Skeletal muscle tissue (tissue), 4 donors: Measurements from ENCODE around the gene MARS1. TPM values are rescaled to one million over a fixed set of nuclear protein-coding genes. Genes with fewer than 3 reads are reported as not detected.

Experiments used
- H3K27ac ChIP-seq: one replicate; pipeline ENCODE4 v1.7.0; 2013; ENCODE audit warnings: mild to moderate bottlenecking, low read depth, low read length, inconsistent platforms
- H3K27me3 ChIP-seq, 3 donors: one replicate each; pipeline ENCODE4 v1.7.0; 2013; ENCODE audit warnings: low read length in 3 of 3; ENCODE audit not compliant: control insufficient read depth in 3 of 3, insufficient read depth in 3 of 3
- H3K36me3 ChIP-seq, 3 donors: one replicate each; pipeline ENCODE4 v1.7.0; 2013; ENCODE audit warnings: low read length in 3 of 3; ENCODE audit not compliant: control insufficient read depth in 3 of 3, insufficient read depth in 3 of 3
- H3K4me1 ChIP-seq, 3 donors: one replicate each; pipeline ENCODE4 v1.7.0; 2013; ENCODE audit warnings: low read length in 3 of 3, mild to moderate bottlenecking in 3 of 3; ENCODE audit not compliant: control insufficient read depth in 3 of 3, insufficient read depth in 3 of 3
- H3K4me3 ChIP-seq, 3 donors: one replicate each; pipeline ENCODE4 v1.7.0; 2013; ENCODE audit warnings: low read length in 3 of 3
- H3K9ac ChIP-seq, 3 donors: one replicate each; pipeline ENCODE4 v1.7.0; 2013; ENCODE audit warnings: low read length in 3 of 3, mild to moderate bottlenecking in 3 of 3, moderate library complexity in 2 of 3, low read depth in 1 of 3
- H3K9me3 ChIP-seq, 3 donors: one replicate each; pipeline ENCODE4 v1.7.0; 2013; ENCODE audit warnings: low read length in 3 of 3; ENCODE audit not compliant: control insufficient read depth in 3 of 3
- total RNA-seq: library from RNA; depleted of rRNA; stranded (reverse); fragments of >200 nt; gene quantifications from one replicate; pipeline ENCODE4 v1.2.3, GENCODE V29; 2014
- donor health status: Osteomylitis.

The MARS1 gene
- total RNA-seq, 1 donor from 2014 or later: 68.4 TPM

DNA sequence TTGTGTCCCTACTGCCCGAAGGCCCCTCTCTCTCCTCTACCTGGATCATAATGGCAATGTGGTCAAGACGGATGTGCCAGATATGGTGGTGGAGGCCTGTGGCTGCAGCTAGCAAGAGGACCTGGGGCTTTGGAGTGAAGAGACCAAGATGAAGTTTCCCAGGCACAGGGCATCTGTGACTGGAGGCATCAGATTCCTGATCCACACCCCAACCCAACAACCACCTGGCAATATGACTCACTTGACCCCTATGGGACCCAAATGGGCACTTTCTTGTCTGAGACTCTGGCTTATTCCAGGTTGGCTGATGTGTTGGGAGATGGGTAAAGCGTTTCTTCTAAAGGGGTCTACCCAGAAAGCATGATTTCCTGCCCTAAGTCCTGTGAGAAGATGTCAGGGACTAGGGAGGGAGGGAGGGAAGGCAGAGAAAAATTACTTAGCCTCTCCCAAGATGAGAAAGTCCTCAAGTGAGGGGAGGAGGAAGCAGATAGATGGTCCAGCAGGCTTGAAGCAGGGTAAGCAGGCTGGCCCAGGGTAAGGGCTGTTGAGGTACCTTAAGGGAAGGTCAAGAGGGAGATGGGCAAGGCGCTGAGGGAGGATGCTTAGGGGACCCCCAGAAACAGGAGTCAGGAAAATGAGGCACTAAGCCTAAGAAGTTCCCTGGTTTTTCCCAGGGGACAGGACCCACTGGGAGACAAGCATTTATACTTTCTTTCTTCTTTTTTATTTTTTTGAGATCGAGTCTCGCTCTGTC, 31.0 kb upstream of the MARS1 start:
- Histone ChIP-seq H3K9me3 (no peaks in the 10 kb centered on the region), H3K4me3 (peak overlapping the region in 2 of 3 donors; percentile 53 to 77), H3K9ac (peak overlapping the region in 1 of 3 donors; percentile 86), H3K27ac (no peak overlapping the region), H3K27me3 (peaks cover 6 to 13% (median 6%) of the 10 kb centered on the region in 3 donors), H3K4me1 (peaks cover 51 to 69% (median 59%) of the 10 kb centered on the region in 3 donors), H3K36me3 (no peaks in the 10 kb centered on the region)

DNA sequence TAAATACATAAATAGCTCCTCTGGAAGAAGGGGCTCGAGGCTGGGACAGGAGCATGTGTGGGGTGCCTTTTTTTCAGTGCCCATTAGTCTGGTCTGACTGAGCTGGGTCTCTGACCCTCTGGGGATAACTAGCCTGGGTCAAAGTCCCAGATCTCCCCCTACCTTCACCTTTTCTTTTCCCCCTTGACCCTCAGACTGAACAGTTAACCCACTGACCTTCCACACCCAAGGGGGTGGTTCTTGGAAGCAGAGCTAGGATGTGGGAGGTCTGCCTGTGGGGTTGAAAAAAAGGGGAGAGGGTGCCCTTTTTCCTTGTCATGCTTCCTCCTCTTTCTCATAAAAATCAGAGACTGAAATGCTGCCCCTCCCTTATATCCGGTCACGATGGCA, 29.2 kb upstream of the MARS1 start:
- Histone ChIP-seq H3K36me3 (no peaks in the 10 kb centered on the region), H3K9ac (peak overlapping the region; percentile 75 to 84 (median 79)), H3K4me3 (peak overlapping the region; percentile 91 to 92 (median 92)), H3K27me3 (peaks cover 6 to 16% (median 6%) of the 10 kb centered on the region in 3 donors), H3K9me3 (no peaks in the 10 kb centered on the region), H3K27ac (peak overlapping the region; percentile 34), H3K4me1 (peaks cover 45 to 63% (median 55%) of the 10 kb centered on the region in 3 donors)

DNA sequence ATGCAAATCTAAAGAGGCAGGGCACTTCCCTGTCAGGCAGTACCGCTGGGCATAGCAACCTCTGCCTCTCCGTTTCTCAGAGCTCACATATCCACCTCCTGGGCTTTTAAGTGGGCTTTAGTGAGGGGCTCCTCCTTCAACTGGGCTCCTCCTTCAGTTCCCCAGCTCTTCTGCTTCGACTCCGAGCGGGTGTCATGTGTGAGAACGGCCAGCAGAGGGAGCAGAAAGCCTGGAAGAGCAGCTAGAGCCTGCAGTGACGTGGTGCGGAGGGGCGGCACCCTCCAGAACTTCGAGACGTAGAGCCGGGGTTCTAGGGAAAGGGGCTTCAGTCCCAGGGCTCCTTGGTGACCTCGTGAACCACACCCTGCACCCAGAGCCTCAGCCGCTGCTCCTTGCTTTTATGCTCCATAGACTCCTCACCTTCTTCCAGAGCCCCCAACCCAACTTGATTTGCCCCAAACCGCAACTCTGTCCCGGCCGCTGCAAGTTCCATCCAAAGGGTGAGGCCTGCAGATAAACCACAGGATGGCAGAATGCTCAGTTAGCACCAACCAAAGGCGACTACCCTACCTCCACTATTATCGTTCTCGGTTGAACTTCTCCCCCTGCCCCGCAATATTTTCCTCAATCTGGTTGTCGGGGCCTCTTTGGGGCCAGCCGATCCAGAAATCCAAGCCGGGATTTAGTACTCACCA, 28.7 kb upstream of the MARS1 start:
- peaks cover 45 to 60% (median 55%) of the 10 kb centered on the region in 3 donors for H3K4me1 ChIP-seq
- peak overlapping the region; percentile 91 to 92 (median 92) for H3K4me3 ChIP-seq
- H3K36me3 ChIP-seq: no peaks in the 10 kb centered on the region
- no peaks in the 10 kb centered on the region for H3K9me3 ChIP-seq
- peak overlapping the region; percentile 75 to 84 (median 79) for H3K9ac ChIP-seq
- H3K27me3 ChIP-seq: peaks cover 6 to 16% (median 6%) of the 10 kb centered on the region in 3 donors
- peak overlapping the region; percentile 34 for H3K27ac ChIP-seq

DNA sequence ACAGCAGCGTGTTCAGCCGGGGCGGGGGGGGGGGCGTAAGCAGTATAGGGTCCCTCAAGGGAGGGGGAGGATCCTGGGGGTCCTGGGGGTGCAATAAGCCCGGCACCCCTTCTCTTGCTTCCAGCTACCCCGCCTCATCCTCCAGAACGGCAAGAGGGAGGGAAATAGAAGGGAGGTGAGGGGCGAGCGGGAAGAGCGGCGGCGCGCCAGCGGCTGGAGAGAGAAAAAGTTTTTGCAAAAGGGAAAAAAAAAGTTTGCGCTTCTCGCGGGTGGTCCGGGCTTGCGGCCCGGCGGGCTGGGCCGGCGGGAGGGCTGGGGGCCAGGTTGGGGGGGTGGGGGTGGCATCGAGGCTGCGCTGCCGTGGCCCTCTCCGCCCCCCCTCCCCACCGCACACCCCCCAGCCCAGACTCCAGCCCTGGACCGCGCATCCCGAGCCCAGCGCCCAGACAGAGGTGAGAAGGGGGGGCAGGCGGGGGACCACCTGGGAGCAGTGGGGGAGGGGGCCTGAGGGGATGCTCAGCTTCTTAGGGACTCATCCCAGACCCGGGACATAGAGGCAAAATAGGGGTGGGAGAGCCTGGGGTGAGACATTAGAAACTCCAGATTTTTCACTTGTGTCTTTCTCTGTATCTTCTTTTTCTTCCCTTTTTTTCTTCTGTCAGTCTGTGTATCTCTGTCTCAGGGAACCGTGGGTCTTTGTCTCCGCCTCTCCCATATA, 28.0 kb upstream of the MARS1 start, which contains the start of gene GLI1:
Gene GLI1, plus strand, starts transcription at position 36 of the 718 bp plus-strand sequence. CDS start 3,907 bp downstream, outside the sequence.
- peaks cover 43 to 54% (median 49%) of the 10 kb centered on the region in 3 donors for H3K4me1 ChIP-seq
- peaks cover 6 to 16% (median 10%) of the 10 kb centered on the region in 3 donors for H3K27me3 ChIP-seq
- H3K36me3 ChIP-seq: no peaks in the 10 kb centered on the region
- peak within 1 kb of the TSS; percentile 91 to 92 (median 92) for H3K4me3 ChIP-seq
- H3K27ac ChIP-seq: peak within 1 kb of the TSS; percentile 34
- H3K9me3 ChIP-seq: no peaks in the 10 kb centered on the region
- H3K9ac ChIP-seq: peak within 1 kb of the TSS; percentile 75 to 84 (median 79)

DNA sequence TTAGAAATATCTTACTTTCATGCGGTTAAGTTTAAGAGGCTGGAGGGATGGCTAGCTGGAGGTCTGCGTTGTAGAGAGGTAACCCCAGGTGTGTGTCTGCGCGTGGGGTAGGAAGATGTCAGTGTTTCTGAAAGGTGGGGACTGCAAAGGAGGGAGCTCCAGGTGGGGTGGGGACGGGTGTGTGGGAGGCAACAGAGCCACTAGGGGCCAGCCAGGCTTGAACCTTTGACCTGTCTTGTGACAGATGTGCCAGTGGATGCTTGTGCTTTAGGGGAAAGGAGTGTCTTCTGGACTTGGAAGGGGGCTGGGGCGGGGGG, 27.4 kb upstream of the MARS1 start:
- H3K9ac ChIP-seq: no peak overlapping the region
- peaks cover 6 to 20% (median 10%) of the 10 kb centered on the region in 3 donors for H3K27me3 ChIP-seq
- H3K9me3 ChIP-seq: no peaks in the 10 kb centered on the region
- H3K4me1 ChIP-seq: peaks cover 37 to 48% (median 44%) of the 10 kb centered on the region in 3 donors
- no peak overlapping the region for H3K27ac ChIP-seq
- peak overlapping the region; percentile 5 to 36 (median 30) for H3K4me3 ChIP-seq
- H3K36me3 ChIP-seq: no peaks in the 10 kb centered on the region

DNA sequence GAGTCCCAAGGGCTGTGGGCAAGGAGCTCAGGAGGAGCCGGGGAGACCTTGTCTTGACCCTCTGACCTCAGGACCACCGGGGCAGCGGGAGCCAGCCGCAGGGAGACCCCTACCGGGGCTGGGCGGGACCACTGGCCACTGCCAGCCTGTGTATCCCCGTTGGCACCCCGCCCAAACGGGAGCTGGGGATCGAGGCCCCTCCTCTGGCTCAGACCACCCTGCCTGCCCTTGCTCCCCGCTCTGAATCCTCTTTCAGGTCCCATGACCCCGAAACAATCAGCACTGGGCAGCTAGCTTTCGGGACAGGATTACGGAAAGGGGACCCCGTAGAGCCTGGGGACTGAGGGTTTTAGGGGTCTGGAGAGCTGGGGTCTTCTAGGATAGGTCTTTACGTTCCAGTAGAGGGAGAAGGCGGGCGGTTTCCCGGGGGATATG, 27.0 kb upstream of the MARS1 start:
- Histone ChIP-seq H3K36me3 (no peaks in the 10 kb centered on the region), H3K9me3 (no peaks in the 10 kb centered on the region), H3K27me3 (peaks cover 6 to 23% (median 10%) of the 10 kb centered on the region in 3 donors), H3K4me1 (peaks cover 33 to 44% (median 39%) of the 10 kb centered on the region in 3 donors), H3K9ac (peak overlapping the region in 2 of 3 donors; percentile 32 to 57), H3K4me3 (peak overlapping the region; percentile 20 to 60 (median 58)), H3K27ac (no peak overlapping the region)

DNA sequence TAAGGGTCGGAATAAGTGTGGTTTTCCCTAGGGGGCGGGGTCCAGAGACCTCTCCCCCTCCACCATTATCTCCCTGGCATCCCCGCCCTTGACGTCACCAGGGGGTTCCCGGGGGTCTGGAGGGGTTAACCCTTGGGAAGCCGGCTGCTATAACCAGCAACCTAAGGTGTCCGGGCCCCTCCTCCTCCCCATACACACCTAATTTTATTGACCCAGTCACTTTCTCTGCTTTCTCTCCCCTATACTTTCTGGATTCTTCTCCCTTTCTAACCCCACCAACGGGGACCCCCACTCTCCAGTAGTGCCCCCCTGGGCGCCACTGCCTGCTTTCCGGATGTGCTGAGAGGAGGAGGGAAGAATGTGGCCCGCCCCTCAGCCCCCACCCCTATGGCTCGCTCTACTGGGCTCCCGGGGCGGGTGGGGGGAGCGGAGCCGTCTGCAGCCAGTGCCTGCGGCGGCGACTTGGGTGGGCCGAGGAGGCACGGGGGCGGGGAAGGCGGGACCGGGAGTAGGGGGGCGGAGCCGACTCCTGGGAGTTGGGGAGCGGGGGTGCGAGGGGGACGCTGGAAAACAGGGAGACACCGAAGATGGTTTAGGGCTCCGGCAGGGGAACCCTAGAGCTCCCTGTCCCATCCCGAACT, 26.5 kb upstream of the MARS1 start:
- Histone ChIP-seq H3K9ac (peak overlapping the region in 2 of 3 donors; percentile 57 to 62), H3K4me3 (peak overlapping the region; percentile 69 to 83 (median 77)), H3K27ac (peak overlapping the region; percentile 51), H3K27me3 (peaks cover 6 to 23% (median 10%) of the 10 kb centered on the region in 3 donors), H3K36me3 (no peaks in the 10 kb centered on the region), H3K4me1 (peaks cover 32 to 39% (median 34%) of the 10 kb centered on the region in 3 donors), H3K9me3 (no peaks in the 10 kb centered on the region)

DNA sequence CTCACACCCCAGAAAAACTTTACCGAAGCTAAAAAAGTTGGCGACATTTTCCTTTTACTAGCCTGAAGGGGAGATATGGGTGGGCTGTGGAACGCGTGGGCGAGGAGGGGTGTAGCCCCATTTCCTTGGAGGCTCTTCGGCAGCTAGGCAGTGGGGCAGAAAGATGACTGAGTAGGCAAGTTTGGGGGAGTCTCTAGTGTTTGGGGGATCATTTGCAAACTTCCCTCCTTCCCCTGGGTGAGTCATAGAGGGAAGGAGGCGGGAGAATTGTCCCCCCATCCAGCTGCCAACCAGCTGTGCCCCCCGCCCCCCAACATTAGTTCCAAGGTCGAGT, 26.0 kb upstream of the MARS1 start:
- H3K27ac ChIP-seq: peak overlapping the region; percentile 51
- H3K9me3 ChIP-seq: no peaks in the 10 kb centered on the region
- H3K27me3 ChIP-seq: peaks cover 6 to 23% (median 10%) of the 10 kb centered on the region in 3 donors
- H3K4me1 ChIP-seq: peaks cover 29 to 34% (median 32%) of the 10 kb centered on the region in 3 donors
- peak overlapping the region; percentile 69 to 83 (median 77) for H3K4me3 ChIP-seq
- H3K9ac ChIP-seq: peak overlapping the region; percentile 10 to 62 (median 54)
- no peaks in the 10 kb centered on the region for H3K36me3 ChIP-seq

DNA sequence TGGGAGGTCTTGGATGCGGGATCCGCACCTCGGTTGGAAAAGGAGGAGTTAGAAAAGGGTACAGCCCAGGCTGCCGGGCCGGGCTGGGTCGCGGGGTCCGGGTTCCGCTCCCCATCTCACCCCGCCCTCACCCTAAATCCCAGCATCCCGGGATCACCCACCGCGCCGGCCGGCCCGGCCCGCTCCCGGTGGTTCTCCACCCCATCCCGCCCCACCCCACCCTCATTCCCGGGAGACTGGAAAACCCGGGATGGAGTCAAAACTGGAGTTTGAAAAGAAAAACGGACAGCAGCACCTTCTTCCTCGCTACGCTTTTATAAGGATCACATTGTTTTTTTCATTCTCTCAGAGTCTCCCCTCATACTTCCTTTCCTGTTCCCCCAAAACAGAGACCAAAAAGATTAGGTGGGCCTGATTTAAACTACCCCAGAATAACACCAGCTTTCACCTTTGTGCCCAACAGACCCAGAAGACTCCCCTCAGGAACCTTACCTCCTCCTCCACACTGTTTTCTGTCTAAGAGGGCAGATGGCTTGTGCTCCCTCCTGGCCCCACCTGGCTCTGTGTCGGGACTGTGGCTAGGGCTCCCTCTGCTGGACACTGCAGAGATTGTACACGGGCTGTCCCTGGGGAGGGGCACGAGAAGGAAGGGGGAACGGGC, 25.5 kb upstream of the MARS1 start:
- peak overlapping the region; percentile 43 to 62 (median 54) for H3K9ac ChIP-seq
- H3K27ac ChIP-seq: peak overlapping the region; percentile 51
- peak overlapping the region; percentile 69 to 83 (median 77) for H3K4me3 ChIP-seq

More for the DNA sequence above, 25.5 kb upstream of the MARS1 start:
- Histone ChIP-seq H3K9me3 (no peaks in the 10 kb centered on the region), H3K27me3 (peaks cover 6 to 23% (median 10%) of the 10 kb centered on the region in 3 donors), H3K4me1 (peaks cover 29 to 34% (median 32%) of the 10 kb centered on the region in 3 donors), H3K36me3 (no peaks in the 10 kb centered on the region)
